CD4-positive, alpha-beta T cell treated with Interleukin-4 for 1 hour (primary cell): ENCODE results near the gene MAPKBP1.

Source experiments
- DNase-seq, 2 donors: peaks; one replicate each; pipeline ENCODE4 v3.0.0-alpha.2; 2020 to 2022

Gene MAPKBP1

GRCh38 chr15:41827290-41827879 lies 53.1 kb downstream of the MAPKBP1 start:
- DNase-seq, result no peak

DNA sequence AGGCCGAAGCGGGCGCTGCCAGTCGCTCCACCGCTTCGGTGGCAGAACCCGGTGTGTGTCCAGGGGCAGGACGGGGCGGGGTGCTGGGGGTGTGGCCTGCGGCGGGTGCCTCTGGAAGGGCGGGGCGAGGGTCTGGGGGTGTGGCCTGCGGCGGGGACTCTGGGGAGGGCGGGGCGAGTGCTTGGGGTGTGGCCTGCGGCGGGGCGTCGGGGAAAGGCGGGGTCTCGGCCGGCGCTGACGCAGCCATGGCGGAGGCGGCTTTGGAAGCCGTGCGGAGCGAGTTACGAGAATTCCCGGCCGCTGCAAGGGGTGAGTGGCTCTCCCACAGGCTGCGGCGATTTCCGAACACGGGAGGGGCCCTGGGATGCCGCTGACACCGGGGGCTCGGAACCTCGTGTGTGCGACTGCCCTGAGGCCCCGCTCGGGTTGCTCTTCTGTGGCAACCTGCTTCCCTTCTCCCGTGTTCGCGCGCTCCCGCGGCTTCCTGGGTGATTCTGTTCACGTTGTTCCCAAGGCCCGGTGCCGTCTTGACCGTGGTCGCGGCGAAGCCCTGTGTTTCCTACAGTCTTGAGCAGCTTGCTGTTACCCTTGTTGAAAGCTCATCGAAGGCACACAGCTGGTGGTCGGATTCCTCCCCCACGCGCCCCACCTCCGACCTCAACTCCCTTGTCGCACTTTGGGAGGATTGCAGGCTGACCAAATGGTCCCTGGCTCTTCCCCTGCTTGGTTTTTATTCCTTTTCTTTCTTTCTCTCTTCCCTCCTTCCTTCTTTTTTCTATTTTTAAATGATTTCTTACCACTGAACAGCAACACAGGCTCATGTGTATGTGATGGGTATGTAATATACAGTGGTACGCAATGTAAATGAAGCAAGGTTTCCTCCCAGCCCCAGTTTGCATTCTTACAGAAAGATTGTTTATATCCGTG lies 53.9 kb downstream of the MAPKBP1 start, which contains the start of gene JMJD7:
Gene JMJD7, plus strand, starts transcription at position 213 of the 927 bp plus-strand sequence. Its CDS starts 33 bp downstream, at position 246.
- peak; percentile 91 to 93 for DNase-seq

- DNase-seq, result no peak
These were observed 54.5 kb downstream of the MAPKBP1 start for GRCh38 chr15:41828807-41829141.

GRCh38 chr15:41829959-41830646 lies 55.8 kb downstream of the MAPKBP1 start:
- no peak for DNase-seq

- DNase-seq, result peak; percentile 43 to 53
These were observed 57.0 kb downstream of the MAPKBP1 start for GRCh38 chr15:41831291-41831690.

DNA sequence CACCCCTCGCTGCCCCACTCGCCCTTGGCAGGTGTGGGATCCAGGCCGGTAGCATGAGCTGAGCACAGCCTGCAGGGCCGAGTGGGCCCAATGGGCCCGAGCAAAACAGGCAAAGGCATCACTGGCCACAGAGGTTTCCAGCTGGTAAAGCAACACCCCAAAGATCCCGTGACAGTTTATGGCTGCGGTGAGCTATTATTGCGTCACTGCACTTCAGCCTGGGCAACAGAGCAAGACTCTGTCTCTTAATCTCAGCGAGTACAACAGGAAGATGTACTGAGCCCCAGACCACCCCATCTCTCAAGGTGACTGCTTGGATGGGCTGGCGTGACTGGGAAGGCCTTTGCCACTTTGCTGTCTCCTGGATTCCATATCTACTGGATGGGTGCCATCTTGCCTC lies 57.9 kb downstream of the MAPKBP1 start:
- no peak for DNase-seq

GRCh38 chr15:41832875-41833274 lies 58.6 kb downstream of the MAPKBP1 start:
- no peak for DNase-seq

DNA sequence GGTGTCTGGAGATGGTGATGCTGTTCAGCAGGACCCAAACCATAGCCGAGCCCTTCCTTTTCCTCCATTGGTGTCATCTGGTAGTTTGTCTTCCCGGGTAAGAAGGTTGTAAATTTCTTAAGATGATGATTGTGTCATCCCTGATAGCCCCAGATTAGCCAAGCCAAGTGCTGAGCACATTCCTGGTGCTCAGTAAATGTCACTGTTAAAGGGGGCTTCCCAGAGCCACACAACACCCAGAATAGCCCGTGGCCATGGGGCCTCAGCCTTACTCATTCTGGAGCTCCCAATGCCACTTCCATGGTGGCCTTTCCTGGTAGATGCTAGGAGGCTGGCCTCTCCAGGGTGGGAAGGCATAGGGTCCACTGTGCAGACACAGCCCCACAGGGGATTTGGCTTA lies 59.8 kb downstream of the MAPKBP1 start:
- DNase-seq, result no peak

DNA sequence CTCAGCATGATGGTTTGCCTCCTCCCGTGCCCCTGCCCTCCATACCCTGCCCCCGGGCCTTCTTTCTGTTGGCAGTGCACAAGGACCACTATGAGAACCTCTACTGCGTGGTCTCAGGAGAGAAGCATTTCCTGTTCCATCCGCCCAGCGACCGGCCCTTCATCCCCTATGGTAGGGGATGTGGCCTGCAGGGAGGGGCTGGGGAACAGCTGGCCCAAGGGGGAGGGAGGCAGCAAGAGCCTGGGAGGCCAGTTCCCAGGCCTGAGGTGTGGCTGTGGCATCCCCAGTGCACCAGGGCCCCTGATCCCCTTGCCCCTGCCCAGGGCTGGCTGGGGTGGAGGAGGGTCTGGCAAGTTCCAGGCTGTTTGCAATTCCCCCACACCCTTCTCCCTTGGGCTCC lies 61.8 kb downstream of the MAPKBP1 start:
- DNase-seq, result no peak

- no peak for DNase-seq
These were observed 62.6 kb downstream of the MAPKBP1 start for GRCh38 chr15:41836713-41837454.

DNA sequence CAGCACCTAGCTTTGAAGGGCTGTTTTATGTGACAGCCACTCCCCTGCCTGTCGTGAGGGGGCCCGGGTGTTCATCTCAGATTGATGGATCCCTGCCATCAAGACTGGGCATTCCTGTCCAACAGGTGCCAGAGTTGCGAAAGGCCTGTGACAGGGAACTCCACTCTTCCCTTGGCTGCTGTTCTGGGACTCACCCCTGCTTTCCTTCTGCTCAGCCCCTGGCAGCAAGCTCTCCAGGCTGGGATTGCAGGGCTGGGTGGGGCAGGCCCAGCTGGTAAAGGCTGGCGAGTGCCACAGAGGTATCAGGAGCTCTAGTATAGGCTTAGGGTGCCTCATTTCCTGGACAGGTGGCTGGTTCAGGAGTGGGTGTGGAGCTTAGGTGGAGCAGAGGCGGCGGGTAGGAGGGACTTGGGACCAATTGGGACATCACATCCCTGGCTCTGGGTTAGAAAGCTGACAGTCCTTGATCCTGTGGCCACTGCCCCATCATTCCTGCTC lies 64.2 kb downstream of the MAPKBP1 start, which contains the start of gene PLA2G4B:
Gene PLA2G4B, plus strand, starts transcription at position 448 of the 498 bp plus-strand sequence. CDS start 67 bp downstream, outside the sequence.
- no peak for DNase-seq

GRCh38 chr15:41839781-41840491 lies 65.7 kb downstream of the MAPKBP1 start:
- no peak for DNase-seq

DNA sequence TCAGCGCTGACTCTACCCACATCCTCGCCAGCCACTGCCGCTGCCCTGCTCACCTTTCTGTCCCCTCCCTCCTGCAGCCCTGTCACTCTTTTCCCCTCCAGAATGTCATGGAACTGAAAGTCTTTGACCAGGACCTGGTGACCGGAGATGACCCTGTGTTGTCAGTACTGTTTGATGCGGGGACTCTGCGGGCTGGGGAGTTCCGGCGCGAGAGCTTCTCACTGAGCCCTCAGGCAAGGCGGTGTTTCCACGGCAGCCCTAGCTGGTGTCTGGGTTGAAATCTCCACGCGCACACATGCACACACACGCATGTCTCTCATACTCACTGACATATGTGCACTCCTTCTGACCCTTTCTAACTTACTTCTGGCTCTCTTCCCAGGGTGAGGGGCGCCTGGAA lies 66.4 kb downstream of the MAPKBP1 start:
- no peak for DNase-seq

- DNase-seq, result no peak
These were observed 66.8 kb downstream of the MAPKBP1 start for GRCh38 chr15:41841131-41841530.

DNA sequence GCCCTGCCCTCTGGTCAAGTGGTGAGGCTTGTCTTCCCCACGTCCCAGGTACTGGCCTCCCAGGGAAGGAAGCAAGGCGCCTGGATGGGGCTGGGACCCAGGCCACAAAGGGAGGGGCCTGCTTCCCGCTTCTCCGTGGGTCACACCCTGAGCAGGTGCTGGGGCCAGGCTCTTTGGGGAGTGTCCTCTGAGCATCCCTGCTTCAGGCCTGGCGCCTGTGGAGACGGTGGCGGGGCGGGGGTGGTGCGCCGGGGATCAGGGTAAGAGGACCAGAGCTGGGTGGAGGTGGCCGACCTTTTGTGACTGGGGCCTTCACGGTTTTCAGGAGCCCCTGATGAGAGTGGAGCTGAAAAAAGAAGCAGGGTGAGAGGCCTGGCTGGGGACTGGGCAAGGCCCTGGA lies 67.9 kb downstream of the MAPKBP1 start:
- no peak for DNase-seq

- DNase-seq, result no peak
These were observed 69.3 kb downstream of the MAPKBP1 start for GRCh38 chr15:41843571-41843970.

- no peak for DNase-seq
These were observed 70.5 kb downstream of the MAPKBP1 start for GRCh38 chr15:41844814-41845213.

DNA sequence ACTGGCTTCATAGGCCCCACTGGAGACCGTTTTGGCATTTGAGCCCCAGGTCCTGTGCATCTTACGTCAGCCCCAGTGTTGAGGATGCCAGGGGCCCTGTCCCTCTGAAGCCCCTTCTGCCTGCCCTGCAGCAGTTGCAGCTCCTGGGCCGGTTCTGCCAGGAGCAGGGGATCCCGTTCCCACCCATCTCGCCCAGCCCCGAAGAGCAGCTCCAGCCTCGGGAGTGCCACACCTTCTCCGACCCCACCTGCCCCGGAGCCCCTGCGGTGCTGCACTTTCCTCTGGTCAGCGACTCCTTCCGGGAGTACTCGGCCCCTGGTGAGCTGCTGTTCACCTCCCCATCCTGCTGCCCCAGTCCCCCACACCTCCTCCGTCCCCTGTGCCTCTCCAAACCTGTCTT lies 72.9 kb downstream of the MAPKBP1 start:
- DNase-seq, result no peak

GRCh38 chr15:41847981-41848380 lies 73.7 kb downstream of the MAPKBP1 start:
- no peak for DNase-seq

GRCh38 chr15:41848631-41849030 lies 74.3 kb downstream of the MAPKBP1 start:
- no peak for DNase-seq

DNA sequence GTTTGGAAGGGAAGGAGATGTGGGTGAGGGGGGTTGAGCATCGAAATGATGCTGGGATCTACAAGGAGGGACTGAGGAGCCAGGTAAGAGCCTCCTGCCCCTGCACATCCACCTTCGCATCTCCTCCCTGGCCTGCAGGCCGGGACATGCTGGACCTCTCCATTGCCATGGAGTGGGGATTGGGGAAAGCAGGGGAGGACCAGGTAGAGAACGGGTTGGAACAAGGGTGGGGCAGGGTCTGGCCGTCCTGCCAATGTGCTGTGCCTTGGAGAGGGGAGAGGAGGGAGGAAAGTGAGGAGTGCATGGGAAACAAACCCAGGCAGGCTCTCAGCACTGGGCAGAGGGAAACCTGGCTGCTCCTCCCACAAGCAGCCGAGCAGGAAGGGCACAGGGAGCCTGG lies 74.9 kb downstream of the MAPKBP1 start:
- no peak for DNase-seq

GRCh38 chr15:41849861-41850260 lies 75.6 kb downstream of the MAPKBP1 start:
- DNase-seq, result no peak
